Left cardiac atrium (tissue), 4 donors: ENCODE data around the gene FAM53A. TPM values are rescaled to one million over a fixed set of nuclear protein-coding genes. Genes with fewer than 3 reads are reported as not detected.
"Not testable (repeated sequence)": the region's sequence is repeated elsewhere in the genome, so short reads cannot be mapped to it uniquely, and the experiment has no call there.

Experiments used
- ATAC-seq, 2 donors: fragments of 200-7000 bp; cut with Tn5 transposase; one replicate each; pipeline ENCODE4 v1.9.1; 2020; ENCODE audit warnings: mild to moderate bottlenecking in 2 of 2, moderate library complexity in 2 of 2
- DNase-seq: peaks from one replicate; pipeline ENCODE4 v3.0.0-alpha.2; 2020
- intact Hi-C, 2 donors: fragments of 100-400 bp; cut with DNase I; formaldehyde crosslinking; loops; one replicate each; pipeline versions ENCODE4 v1.14.1 to v1.15.1; 2022 to 2023
- total RNA-seq, 2 donors: library from RNA; stranded (reverse); fragmentation: NEBNext Ultra II Directional; extraction: Animal tissue kit (Norgen Biotek cat#: 25700); gene quantifications; one replicate each; pipeline ENCODE4 v1.2.1, GENCODE V29; 2021
- donor health status: DM: no; HTN: yes; CAD: no.
- donor health status: DM: no; HTN: yes; CAD: no; lungs with severe emphysema.
- donor health status: DM: yes; HTN: yes; CAD: no.
- donor health status: Dilated cardiomyopathy.

FAM53A gene
- total RNA-seq, 2 donors from 2014 or later: 1.3 to 1.6 TPM

DNA sequence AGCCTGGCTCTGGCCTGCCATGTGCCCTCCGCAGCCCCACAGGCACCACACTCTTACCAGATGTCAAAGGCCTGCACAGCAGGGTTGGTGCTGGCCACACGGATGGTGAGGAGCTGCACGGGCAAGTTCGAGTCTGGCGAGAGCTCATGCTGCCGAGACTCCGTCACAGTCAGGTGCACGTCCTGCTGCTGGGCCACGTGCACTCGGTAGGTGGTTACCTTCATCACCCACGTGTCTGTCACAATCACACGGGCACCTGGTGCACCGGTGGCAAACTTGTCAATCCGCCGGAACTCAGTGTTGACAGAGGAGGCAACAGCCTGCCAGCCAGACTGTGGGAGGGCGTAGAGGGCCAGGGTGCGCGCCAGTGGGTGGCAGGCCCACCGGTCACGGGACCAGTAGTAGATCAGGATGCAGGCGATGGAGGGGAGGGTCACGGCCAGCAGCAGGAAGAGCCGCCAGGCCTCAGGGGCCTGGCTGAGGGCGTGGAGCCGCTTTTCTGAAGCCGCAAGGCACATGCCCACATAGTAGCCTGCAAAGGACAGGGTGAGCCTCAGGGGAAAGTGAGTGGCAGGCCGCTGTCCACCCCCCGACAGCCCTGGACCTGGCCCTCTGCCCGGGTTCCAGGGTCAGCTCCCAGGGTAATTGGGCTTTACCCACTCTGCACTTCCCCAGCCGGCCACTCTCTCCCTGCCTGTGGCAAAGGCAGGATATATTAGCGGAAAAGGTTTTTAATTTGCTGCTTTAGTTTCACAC lies 34.2 kb upstream of the FAM53A start:
- DNase-seq (no peak), ATAC-seq (no peak)
- intact Hi-C loops: no loop called here

DNA sequence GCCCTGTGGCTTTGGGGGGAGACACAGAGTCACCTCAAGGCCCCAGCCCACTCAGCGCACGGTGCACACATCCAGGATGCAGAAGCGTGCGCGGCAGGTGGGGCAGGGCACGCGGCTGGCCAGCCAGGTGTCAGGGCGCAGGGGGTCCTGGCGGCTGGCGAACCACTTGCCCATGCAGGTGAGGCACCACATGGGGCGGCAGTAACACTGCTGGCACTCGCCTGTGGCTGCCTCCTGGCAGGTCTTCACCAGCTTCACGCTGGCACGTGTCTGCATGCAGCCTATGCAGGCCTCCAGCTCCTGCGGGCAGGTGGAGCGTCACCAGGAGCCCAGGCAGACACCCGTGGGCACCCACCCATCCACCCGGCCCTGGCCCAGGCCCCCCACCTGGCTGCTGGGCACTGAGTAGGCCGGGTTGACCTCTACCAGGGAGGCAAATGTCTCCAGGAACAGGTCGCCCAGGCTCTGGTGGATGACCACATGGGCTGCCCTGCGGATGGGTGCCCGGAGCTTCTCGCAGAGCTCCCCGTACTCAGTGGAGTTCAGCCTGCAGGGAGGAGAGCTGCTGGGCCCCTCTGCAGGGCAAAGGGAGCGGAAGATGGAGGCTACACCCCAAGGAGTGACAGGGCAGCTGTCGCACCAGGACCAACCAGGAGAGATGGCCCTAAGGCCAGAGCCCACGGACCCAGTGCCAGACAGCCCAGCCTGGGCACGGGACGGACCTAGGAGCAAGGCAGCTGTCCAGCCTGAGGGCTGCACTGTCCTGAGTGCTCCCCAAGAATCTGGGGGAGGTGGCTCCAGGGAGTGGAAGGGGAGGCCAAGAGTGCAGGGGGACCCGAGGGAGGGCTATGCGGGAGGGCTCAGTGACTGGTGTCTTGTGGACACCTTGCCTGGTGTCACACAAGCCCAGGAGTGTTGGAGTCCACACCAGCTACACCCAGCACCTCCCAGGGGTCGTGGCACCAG lies 33.3 kb upstream of the FAM53A start:
- ATAC-seq (no peak), DNase-seq (no peak)
- intact Hi-C loops: no loop called here

DNA sequence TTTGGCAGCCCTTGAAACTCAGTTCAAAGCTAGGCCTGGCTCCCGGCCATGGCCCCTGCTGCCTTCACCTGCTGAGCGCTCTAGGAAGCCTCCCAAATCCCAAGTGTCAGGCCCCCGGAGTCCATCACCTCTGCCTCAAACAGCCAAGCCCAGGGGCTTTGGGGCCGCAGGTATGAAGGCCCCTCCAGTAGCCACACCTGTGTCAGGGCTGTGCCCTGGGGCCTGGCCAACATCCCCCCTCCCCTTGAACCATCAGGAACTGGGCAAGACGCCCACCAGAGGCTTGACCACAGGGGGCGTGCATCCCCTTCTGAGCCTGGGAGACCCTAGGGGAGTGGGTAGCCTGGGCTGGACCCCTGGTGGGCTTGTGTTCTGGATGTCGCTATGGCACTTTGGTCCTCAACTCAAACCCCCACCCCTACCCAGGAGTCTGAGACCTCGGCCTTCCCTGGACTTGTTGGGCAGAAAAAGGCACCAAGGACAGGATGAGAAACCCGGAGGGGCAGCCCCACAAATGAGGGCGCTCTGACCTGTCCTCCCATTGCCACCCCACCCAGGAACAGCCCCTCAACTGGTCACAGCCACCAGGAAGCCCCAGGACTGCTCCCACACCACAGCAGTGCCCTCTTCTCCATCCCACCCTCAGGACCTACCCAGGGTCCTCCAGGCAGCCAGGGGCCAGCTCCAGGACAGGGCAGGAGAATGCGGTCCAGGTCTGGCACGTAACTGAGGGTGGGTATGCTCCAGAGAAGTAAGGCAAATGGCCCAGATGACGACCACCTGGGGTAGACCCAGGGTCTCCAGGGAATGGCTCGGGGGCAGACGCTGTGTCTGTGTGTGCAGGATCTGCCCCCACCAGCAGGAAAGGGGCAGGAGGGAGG lies 32.2 kb upstream of the FAM53A start:
- intact Hi-C loops: no loop called here
- DNase-seq (no peak), ATAC-seq (no peak)

DNA sequence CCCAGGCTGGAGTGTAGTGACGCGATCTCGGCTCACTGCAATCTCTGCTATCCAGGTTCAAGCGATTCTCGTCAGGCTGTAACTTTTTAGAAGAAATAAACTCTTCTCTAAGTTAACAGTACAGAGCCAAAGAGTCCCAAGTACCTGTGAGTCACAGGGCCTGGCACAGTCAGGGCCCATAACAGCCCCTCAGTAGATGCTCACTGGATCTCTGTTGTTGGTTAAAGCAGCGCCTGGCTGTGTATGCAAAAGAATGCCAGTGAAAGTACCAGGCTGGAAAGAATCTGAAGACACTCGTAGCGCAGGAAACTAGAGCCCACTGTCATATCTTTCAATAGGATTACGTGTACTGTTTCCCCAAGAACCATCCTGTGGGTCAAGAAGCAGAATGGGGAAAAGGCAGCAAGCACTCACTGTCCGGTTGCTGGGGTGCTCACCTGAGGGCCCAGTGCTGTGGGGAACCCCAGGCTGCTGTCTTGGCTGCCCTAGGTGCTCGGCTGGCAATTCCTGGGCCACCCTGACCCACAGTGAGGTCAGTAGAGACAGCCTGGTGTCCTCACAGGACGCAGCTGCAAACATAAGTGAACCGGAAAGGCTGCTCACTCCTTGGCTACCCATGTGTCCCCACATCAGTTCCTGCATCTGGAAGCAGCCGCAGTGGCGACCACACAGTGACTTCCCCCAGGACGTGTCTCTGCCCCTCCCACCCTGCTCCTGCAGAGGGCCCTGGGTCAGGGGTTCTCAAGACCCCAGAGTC lies 31.1 kb upstream of the FAM53A start:
- no peak for DNase-seq
- intact Hi-C loops: no loop called here
- ATAC-seq: no peak

DNA sequence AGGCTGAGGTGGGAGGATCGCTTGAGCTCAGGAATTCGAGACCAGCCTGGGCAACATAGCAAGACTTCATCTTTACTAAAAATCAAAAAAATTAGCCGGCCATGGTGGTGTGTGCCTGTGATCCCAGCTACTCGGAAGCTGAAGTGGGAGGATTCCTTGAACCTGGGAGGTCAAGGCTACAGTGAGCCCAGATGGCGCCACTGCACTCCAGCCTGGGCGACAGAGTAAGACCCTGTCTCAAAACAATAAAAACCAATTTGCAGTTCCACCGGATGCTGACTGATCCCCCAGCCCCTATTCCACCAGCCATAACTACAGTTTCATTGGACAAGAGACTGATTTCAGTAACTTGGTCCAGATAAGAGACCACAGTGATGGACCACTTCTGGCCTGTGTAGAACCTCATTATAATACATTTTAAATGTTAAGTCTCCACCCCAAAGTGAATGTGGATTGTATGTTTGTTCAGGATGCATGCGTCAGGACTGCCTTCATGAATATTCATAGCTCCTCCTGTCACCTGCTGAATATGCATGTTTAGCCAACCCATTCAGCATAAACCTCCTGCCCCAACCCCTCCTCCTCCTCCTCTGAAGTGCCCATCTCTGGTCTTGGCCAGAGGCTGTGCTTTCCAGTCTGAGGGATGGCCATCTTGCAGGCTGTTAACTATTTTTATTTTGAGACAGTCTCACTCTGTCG lies 30.3 kb upstream of the FAM53A start:
- DNase-seq (no peak), ATAC-seq (no peak)
- intact Hi-C loops: no loop called here

DNA sequence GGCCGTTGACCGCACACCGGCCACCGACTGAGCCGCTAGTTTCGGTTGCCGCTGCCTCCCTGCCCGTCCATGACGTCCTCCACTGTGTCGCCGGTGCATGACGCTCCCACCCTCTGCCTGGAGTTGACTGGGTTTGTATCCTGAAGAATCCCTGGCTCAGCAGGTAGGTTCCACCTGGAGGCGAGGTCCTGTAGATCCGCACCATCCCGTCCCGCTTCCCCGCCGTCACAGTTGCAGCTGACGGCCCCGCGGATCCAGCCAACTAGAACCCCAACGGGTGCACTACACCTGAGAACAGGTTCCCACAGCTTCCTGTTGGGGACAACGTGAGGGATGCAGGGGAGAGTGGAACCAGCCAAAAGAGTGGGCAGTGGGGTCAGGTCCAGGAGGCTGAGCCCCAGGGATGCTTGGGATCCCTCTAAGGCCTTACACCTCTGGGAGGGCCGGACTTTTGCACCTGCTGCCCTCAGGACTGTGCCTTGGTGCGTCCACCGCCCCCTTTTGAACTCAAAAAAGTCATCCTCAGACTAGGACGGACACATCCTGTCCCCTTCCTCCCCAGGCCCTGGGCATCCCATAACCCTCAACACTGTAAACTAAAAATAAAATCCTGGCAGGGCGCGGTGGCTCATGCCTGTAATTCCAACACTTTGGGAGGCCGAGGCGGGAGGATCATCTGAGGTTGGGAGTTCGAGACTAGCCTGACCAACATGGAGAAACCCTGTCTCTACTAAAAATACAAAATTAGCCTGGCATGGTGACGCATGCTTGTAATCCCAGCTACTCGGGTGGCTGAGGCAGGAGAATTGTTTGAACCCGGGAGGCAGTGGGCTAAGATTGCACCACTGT lies 29.1 kb upstream of the FAM53A start:
- ATAC-seq (peak in 1 of 2 donors; percentile 0), DNase-seq (no peak)
- intact Hi-C loops: no loop called here

DNA sequence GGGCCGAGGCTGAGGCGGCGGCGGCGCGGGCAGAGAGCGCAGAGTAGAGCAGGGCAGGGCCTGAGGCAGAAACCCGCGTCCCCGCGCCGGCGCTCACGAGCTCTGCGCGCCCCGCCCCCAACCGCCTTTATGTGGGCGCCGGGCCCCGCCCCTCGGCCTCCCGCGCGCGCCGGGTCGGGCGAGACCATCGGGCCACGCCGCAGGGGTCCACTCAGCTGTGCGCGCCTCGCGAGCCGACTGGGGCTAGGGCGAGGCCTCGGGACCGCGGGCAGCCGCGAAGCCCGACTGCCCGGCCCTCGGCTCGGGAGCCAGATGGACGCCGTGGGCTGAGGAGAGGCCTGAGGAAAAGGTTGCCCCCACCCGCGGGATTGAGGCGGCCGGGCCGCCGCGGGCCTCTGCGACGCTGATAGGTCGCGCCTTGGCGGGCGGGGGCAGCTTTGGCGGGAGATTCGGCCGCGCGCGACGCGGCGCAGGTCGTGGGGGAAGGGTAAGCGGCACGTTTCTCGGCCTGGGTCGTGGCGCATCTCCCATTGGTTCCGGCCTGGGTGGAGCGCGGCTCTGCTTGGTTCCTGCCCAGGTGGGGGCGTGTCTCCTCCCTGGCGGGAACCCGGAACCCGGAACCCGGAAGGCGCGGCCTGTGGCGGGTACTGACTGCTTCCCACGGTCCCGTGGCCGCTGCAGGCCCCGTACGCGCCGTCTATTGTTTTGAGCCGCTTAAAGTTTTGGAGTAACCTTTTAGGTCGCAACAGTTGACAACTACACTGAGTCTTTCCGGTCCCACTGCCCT lies 28.3 kb upstream of the FAM53A start, which contains the start of gene SLBP:
TSS of gene SLBP (minus strand) at position 104 of the 787 bp plus-strand sequence. CDS start 131 bp downstream, outside the sequence.
- intact Hi-C loops: no loop called here
- peak; percentile 95 for ATAC-seq
- DNase-seq: peak; percentile 97

DNA sequence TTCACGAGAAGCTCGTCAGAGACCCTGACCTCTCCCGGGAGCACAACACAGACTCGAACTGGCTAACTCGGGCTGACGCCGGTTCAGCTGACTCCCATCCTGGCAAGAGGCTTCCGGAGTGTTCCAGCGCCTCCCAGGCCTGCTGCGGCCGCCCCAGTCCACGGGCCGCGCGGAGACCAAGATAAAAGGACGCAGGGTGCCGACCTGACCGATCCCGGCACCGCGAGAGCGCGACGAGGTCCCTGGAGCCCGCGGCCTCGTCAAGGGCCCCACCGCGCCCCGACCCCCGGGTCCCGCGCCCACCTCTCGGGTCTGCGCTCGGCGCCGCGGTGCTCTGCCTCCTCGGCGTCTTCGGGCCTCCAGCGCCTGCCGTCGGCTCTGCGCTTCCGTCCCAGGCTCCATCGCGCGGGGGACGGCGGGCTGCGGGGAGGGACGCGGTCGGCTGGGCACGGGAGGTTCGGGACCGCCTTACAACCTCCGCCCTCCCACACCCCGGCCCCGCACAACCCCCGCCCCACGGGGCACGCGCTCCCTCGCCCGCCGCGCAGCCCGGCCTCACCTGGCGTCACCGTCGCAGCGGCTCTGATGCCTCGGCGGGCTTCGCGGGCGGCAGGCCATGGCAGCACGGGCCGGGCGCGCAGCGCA lies 27.6 kb upstream of the FAM53A start:
- intact Hi-C loops: no loop called here

DNA sequence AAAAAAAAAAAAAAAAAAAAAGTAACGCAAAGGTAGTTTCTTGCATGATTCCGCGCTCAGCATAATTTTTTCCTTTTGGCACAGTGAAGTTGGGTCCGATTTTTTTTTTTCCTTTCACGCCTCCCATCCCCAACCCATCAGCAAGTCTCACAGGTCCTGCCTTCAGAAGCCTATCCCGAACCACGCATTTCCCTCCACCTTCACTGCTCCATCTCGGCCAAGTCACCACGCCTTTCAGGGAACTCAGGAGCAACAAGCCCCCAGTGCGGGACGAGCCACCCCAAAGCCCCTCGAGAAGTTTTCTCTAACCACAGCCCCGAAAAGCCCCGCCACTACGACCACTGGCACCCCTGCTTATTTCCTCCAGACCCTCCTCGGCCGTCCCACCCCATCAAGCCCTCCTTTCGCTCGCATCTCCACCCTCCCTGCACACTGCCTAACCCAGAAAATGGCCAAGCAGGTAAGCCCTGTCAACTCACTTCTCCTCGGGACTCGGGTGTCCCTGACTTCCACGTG lies 27.0 kb upstream of the FAM53A start:
- no peak for ATAC-seq
- no peak for DNase-seq
- intact Hi-C loops: no loop called here

More for the DNA sequence above, 27.6 kb upstream of the FAM53A start:
- peak; percentile 34 to 49 for ATAC-seq
- peak; percentile 63 for DNase-seq

DNA sequence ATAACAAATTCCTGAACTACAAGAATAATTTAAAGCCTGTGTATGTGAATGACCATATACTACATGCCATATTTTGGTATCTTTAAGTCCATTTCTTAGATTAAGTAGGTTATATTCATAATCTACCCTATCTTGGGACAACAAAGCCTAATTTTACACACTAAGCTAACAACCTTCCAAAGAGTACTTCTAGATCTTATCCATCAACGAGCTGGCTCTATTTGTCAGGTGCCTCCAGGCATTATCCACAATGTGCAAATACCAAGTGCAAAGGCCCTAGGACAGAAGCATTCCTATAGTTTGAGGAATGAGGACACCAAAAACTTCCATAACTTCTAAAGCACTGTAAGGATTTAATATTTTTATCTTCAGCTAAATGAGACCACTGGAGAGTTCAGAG lies 24.5 kb upstream of the FAM53A start:
- ATAC-seq: no peak
- intact Hi-C loops: no loop called here
- DNase-seq: no peak

DNA sequence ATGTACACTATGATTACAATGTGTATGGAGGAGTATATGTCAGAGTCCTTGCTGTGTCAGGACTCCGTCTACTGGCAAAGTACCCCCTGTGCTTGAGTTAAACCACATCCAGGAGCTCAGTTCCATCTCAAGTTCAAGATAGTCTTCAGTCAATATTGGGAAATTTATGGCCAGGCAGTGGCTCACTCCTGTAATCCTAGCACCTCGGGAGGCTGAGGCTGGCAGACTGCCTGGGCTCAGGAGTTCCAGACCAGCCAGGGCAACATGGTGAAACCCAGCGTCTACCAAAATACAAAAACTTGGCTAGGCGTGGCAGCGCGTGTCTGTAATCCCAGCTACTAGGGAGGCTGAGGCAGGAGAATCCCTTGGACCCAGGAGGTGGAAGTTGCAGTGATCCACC lies 22.2 kb upstream of the FAM53A start:
- intact Hi-C loops: no loop called here
- ATAC-seq (no peak), DNase-seq (no peak)

DNA sequence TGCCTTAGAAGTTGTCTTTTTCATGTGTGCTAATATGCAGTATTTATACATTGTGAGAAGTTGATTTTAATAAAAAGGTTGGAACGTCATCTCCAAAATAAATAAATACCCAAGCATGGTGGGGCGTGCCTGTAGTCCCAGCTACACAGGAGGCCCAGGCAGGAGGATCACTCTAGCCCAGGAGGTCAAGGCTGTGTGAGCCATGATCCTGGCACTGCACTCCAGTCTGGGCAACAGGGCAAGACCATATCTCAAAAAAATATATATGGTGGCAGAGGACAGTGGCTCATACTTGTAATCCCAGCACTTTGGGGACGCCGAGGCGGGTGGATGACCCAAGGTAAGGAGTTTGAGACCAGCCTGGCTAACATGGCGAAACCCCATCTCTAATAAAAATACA lies 21.6 kb upstream of the FAM53A start:
- DNase-seq: no peak
- intact Hi-C loops: no loop called here
- no peak for ATAC-seq

DNA sequence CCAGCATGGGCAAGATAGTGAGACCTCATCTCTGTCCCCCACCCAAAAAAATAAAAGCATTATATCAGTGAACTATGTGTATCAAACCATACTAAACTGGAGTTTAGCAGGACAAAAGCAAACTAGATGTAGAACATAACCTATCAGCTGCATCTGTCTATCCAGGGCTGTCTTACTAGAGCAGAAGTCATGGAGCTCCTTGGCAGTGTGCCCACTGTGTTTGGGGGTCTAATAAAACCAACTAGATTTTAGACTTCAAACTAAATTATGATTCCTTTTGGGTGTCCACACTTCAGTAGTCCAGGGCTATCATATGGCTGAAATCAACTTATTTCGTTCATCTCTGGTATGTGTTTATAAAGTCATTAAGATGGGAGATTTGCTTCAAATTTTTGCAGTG lies 19.8 kb upstream of the FAM53A start:
- intact Hi-C loops: no loop called here
- ATAC-seq (no peak), DNase-seq (no peak)

DNA sequence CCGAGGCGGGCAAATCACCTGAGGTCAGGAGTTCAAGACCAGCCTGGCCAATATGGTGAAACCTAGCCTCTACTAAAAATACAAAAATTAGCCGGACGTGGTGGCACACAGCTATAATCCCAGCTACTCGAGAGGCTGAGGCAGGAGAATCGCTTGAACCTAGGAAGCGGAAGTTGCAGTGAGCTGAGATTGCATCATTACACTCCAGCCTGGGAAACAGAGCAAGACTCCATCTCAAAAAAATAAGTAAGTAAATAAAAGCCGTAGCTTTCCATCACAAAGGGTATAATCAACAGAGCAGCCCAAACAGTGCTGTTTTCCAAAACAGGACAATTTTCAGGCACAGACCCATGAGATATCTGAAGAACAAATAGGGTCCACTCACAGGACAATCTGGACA lies 17.6 kb upstream of the FAM53A start:
- intact Hi-C loops, DNase-seq, ATAC-seq: not testable (repeated sequence)

DNA sequence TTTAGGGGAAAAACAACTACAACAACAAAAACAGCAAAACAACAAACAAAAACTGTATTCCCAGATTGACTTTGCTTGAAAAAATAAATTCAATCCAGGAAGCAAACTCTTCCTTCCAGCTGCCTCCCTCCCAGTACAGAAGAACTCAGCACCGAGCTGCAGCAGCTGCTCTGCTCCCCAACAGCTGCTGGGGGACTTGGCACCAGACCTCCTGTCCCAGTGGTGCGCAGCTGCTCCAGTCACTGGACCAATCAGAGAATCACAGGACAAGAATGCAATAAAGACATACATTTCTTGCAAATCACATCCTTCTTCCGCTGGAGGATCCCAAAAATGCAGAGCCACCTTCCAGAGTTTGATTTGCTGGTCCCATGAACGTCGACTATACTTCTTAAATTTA lies 11.8 kb upstream of the FAM53A start:
- intact Hi-C loops: no loop called here
- no peak for ATAC-seq
- DNase-seq: no peak
